Ramos (cell line): ENCODE results near the gene ARMH3.

Source experiments
- in situ Hi-C: fragments of 300-500 bp; cut with MboI; formaldehyde crosslinking; loops from one replicate; pipeline ENCODE4 v1.14.3; 2022; ENCODE audit warnings: low sequenced_read_pairs; ENCODE audit not compliant: unreplicated experiment

Gene ARMH3

GRCh38 chr10:101941871-101942270, 114.1 kb downstream of the ARMH3 start:
- in situ Hi-C loops, result no loop called here

GRCh38 chr10:101940916-101941315, 115.1 kb downstream of the ARMH3 start:
- in situ Hi-C loops, result no loop called here

- in situ Hi-C loops, result no loop called here
Observed at GRCh38 chr10:101939729-101940128, 116.2 kb downstream of the ARMH3 start.

GRCh38 chr10:101939008-101939648, 116.8 kb downstream of the ARMH3 start:
- in situ Hi-C loops, result no loop called here

- in situ Hi-C loops, result no loop called here
Observed at GRCh38 chr10:101938305-101939007, 117.5 kb downstream of the ARMH3 start.

- in situ Hi-C loops, result no loop called here
Observed at GRCh38 chr10:101935431-101935830, 120.5 kb downstream of the ARMH3 start.

- in situ Hi-C loops, result no loop called here
Observed at GRCh38 chr10:101934686-101935305, 121.2 kb downstream of the ARMH3 start.

- in situ Hi-C loops, result no loop called here
Observed at GRCh38 chr10:101933976-101934375, 122.0 kb downstream of the ARMH3 start.

GRCh38 chr10:101932183-101932582, 123.8 kb downstream of the ARMH3 start:
- in situ Hi-C loops, result no loop called here

GRCh38 chr10:101925027-101925426, 130.9 kb downstream of the ARMH3 start:
- in situ Hi-C loops, result no loop called here

GRCh38 chr10:101923256-101923655, 132.7 kb downstream of the ARMH3 start:
- in situ Hi-C loops, result no loop called here

- in situ Hi-C loops, result no loop called here
Observed at GRCh38 chr10:101922846-101923245, 133.1 kb downstream of the ARMH3 start.

GRCh38 chr10:101920546-101920945, 135.4 kb downstream of the ARMH3 start:
- in situ Hi-C loops, result no loop called here

- in situ Hi-C loops, result no loop called here
Observed at GRCh38 chr10:101919026-101919770, 136.8 kb downstream of the ARMH3 start.

GRCh38 chr10:101912561-101913179, 143.3 kb downstream of the ARMH3 start:
- in situ Hi-C loops, result no loop called here

- in situ Hi-C loops, result no loop called here
Observed at GRCh38 chr10:101906586-101907183, 149.3 kb downstream of the ARMH3 start.

GRCh38 chr10:101905251-101905650, 150.7 kb downstream of the ARMH3 start:
- in situ Hi-C loops, result no loop called here

GRCh38 chr10:101903827-101904550, 152.0 kb downstream of the ARMH3 start:
- in situ Hi-C loops, result no loop called here

- in situ Hi-C loops, result no loop called here
Observed at GRCh38 chr10:101902820-101903145, 153.2 kb downstream of the ARMH3 start.
